Keratinocyte (primary cell): Measurements from ENCODE around the gene RNF123. TPM values are rescaled to one million over a fixed set of nuclear protein-coding genes. Genes with fewer than 3 reads are reported as not detected.

ENCODE experiments used
- DNase-seq: peaks from one replicate; pipeline ENCODE4 v3.0.0-alpha.2; 2011; ENCODE audit warnings: low read depth, missing footprints, low spot score
- FAIRE-seq: peaks from 2 replicates; lab custom pipeline; 2011; peaks lifted over from hg19 to GRCh38; lab: Jason Lieb, UNC
- H2AFZ ChIP-seq: 2 replicates; pipeline ENCODE4 v1.6.0; 2012; ENCODE audit warnings: low read length, control low read depth, inconsistent platforms; ENCODE audit not compliant: control insufficient read depth
- H3K27ac ChIP-seq: 2 replicates; pipeline ENCODE4 v1.5.1; 2011; ENCODE audit warnings: low read length; ENCODE audit not compliant: control insufficient read depth, insufficient read depth
- H3K27me3 ChIP-seq: 3 replicates; pipeline ENCODE4 v1.6.0; 2011; ENCODE audit warnings: low read length; ENCODE audit not compliant: control insufficient read depth, insufficient read depth; ENCODE audit errors: extremely low read depth
- H3K36me3 ChIP-seq, 2 experiments: 2 replicates in 1 of 2; 3 replicates in 1 of 2; pipeline ENCODE4 v1.5.1; 2011; ENCODE audit warnings: low read length in 2 of 2, mild to moderate bottlenecking in 1 of 2; ENCODE audit not compliant: control insufficient read depth in 2 of 2, insufficient read depth in 2 of 2; ENCODE audit errors: extremely low read depth in 1 of 2
- H3K4me1 ChIP-seq: 3 replicates; pipeline ENCODE4 v1.5.1; 2011; ENCODE audit warnings: low read length; ENCODE audit not compliant: control insufficient read depth, insufficient read depth; ENCODE audit errors: extremely low read depth
- H3K4me2 ChIP-seq: 3 replicates; pipeline ENCODE4 v1.6.0; 2011; ENCODE audit warnings: low read depth, low read length; ENCODE audit not compliant: control insufficient read depth, insufficient read depth; ENCODE audit errors: extremely low read depth
- H3K4me3 ChIP-seq, 3 experiments: fragments of 200-600 bp in 1 of 3; sonication (generic) in 1 of 3; 2 replicates in 2 of 3; 3 replicates in 1 of 3; pipeline ENCODE4 v1.5.1; 2011 to 2016; ENCODE audit warnings: low read length in 3 of 3, mild to moderate bottlenecking in 3 of 3, control low read depth in 2 of 3, inconsistent platforms in 1 of 3, low read depth in 1 of 3, mixed read lengths in 1 of 3, mixed run types in 1 of 3, moderate library complexity in 1 of 3; ENCODE audit not compliant: control insufficient read depth in 2 of 3, insufficient read depth in 2 of 3; ENCODE audit errors: extremely low read depth in 1 of 3
- H3K79me2 ChIP-seq: 2 replicates; pipeline ENCODE4 v1.6.0; 2012; ENCODE audit warnings: low read length; ENCODE audit not compliant: control insufficient read depth, insufficient read depth
- H3K9ac ChIP-seq: 3 replicates; pipeline ENCODE4 v1.6.0; 2011; ENCODE audit warnings: low read length; ENCODE audit not compliant: control insufficient read depth, insufficient read depth; ENCODE audit errors: extremely low read depth
- H3K9me1 ChIP-seq: 3 replicates; pipeline ENCODE4 v1.6.0; 2011; ENCODE audit warnings: low read length; ENCODE audit not compliant: control insufficient read depth, insufficient read depth; ENCODE audit errors: extremely low read depth
- H3K9me3 ChIP-seq: 2 replicates; pipeline ENCODE4 v1.5.1; 2012; ENCODE audit warnings: low read depth, low read length; ENCODE audit not compliant: control insufficient read depth
- H4K20me1 ChIP-seq: 3 replicates; pipeline ENCODE4 v1.6.0; 2011; ENCODE audit warnings: low read length; ENCODE audit not compliant: control insufficient read depth, insufficient read depth; ENCODE audit errors: extremely low read depth
- CTCF ChIP-seq, 3 experiments: IDR thresholded peaks in 1 of 3; conservative IDR thresholded peaks in 1 of 3; optimal IDR thresholded peaks in 1 of 3; 2 replicates in 2 of 3; 3 replicates in 1 of 3; pipeline versions ENCODE3 to v1.5.1; 2011; ENCODE audit warnings: low read length in 3 of 3, mild to moderate bottlenecking in 3 of 3, moderate library complexity in 2 of 3, control low read depth in 1 of 3, inconsistent platforms in 1 of 3; ENCODE audit not compliant: insufficient read depth in 2 of 3; ENCODE audit errors: extremely low read depth in 1 of 3
- EZH2 ChIP-seq: IDR thresholded peaks from one replicate; pipeline ENCODE4 v1.6.1; 2012; ENCODE audit warnings: inconsistent platforms, mild to moderate bottlenecking, low read length, moderate library complexity
- dilution Hi-C: fragments of 300-500 bp; cut with MboI; formaldehyde crosslinking; loops from one replicate; pipeline ENCODE4 v1.7.0; 2020; ENCODE audit warnings: low sequenced_read_pairs; ENCODE audit not compliant: extremely low pct_ligation_motif_present
- polyA plus RNA-seq, 5 experiments: library from polyadenylated mRNA; depleted of rRNA in 3 of 5; stranded (reverse) in 3 of 5; stranded (forward) in 1 of 5; unstranded in 1 of 5; fragments of >200 nt; gene quantifications; 1 replicate in 1 of 5; 2 replicates in 3 of 5; 3 replicates in 1 of 5; pipeline versions ENCODE4 v1.2.1 to v1.2.3, GENCODE V29; 2011 to 2012; ENCODE audit warnings: missing spikeins in 2 of 5, low read depth in 1 of 5, low replicate concordance in 1 of 5

Gene RNF123
- polyA plus RNA-seq, 1 donor (not counting 4 experiments of a cell fraction or from before 2014, with no cell fraction given), result 18.1 TPM

GRCh38 chr3:49713336-49714105 is 24.2 kb downstream of the RNF123 start:
- Histone ChIP-seq H3K27me3 (no peaks in the 10 kb centered on the region), H3K4me1 (peaks cover 10% of the 10 kb centered on the region), H3K9ac (no peak overlapping the region), H3K9me1 (no peaks in the 10 kb centered on the region), H2AFZ (no peak overlapping the region), H4K20me1 (peaks cover 2% of the 10 kb centered on the region), H3K9me3 (no peaks in the 10 kb centered on the region), H3K79me2 (no peaks in the 10 kb centered on the region), H3K4me3 (no peak overlapping the region), H3K27ac (no peak overlapping the region), H3K4me2 (no peak overlapping the region), H3K36me3 (peaks cover 0 to 17% of the 10 kb centered on the region in 2 experiments)
- dilution Hi-C loops, result no loop called here
- TF ChIP-seq CTCF (optimal IDR thresholded peaks at IDR 0.05 in 1 of 3, IDR thresholded peaks at IDR 0.05 in 1 of 3, conservative IDR thresholded peaks at IDR 0.05 in 1 of 3; ENCODE audit: extremely low read depth in 1 of 3, insufficient read depth in 2 of 3, low read length in 3 of 3) (no peak), EZH2 (no peak)
- FAIRE-seq, result no peak
- no peak for DNase-seq

DNA sequence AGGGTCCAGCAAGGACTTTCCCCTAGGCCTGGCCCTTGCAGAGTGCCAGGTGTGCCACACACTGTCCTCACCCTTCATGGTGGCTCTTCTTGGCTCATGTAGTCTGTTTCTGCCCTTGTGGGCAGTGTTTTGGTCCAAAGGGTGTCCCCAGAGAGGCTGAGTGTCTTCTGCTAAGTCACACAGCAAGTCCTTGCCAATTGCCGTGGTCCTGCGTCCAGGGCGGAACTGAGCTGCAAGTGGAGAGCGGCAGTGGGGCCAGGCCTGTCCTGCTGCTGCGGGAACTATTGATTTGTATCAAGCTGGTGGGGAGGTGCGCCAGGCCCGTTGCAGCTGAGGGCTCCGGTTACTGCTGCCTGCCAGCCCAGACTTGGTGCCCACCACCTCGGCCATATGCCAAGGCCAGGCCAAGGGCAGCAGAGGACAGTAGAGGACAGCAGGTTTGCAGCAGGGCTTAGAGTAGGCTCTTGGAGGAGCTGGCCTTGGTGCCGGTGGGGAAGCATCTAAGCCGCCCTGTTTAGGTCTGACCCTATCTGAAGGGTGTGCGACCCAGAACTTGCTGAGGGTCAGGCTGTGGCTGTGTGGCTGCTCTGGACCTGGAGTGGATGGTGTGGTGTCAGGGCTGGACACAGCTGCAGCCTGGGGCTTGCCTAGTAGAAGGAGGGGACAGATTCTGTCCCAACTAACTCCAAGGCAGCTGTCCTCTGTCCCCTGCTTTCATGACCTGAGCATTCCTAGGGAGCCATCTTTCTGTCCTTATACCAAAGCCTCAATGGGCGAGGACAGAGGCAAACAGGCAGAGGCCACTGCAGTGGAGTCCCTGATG is 25.6 kb downstream of the RNF123 start:
- Histone ChIP-seq H3K9ac (no peak overlapping the region), H3K27ac (no peak overlapping the region), H3K4me2 (no peak overlapping the region), H2AFZ (no peak overlapping the region), H3K36me3 (peaks cover 0 to 17% of the 10 kb centered on the region in 2 experiments), H3K4me3 (no peak overlapping the region), H3K9me1 (no peaks in the 10 kb centered on the region), H4K20me1 (peaks cover 10% of the 10 kb centered on the region), H3K79me2 (no peaks in the 10 kb centered on the region), H3K27me3 (no peaks in the 10 kb centered on the region), H3K9me3 (no peaks in the 10 kb centered on the region), H3K4me1 (peaks cover 17% of the 10 kb centered on the region)
- DNase-seq (no peak), FAIRE-seq (no peak)
- TF ChIP-seq CTCF (optimal IDR thresholded peaks at IDR 0.05 in 1 of 3, IDR thresholded peaks at IDR 0.05 in 1 of 3, conservative IDR thresholded peaks at IDR 0.05 in 1 of 3; ENCODE audit: extremely low read depth in 1 of 3, insufficient read depth in 2 of 3, low read length in 3 of 3) (no peak), EZH2 (no peak)
- dilution Hi-C loops, result no loop called here
